DND-41 (cell line): ENCODE measurements around the gene DMKN.

Experiments used
- ATAC-seq: fragments of 200-7000 bp; cut with Tn5 transposase; 3 replicates; pipeline ENCODE4 v1.9.1; 2021; ENCODE audit warnings: low read depth; ENCODE audit not compliant: insufficient read depth
- DNase-seq: peaks from one replicate; pipeline ENCODE4 v3.0.0-alpha.2; 2020
- H2AFZ ChIP-seq: 2 replicates; pipeline ENCODE4 v1.6.0; 2012; ENCODE audit warnings: low read depth, low read length
- H3K27ac ChIP-seq: 2 replicates; pipeline ENCODE4 v1.5.1; 2012; ENCODE audit warnings: low read length, inconsistent platforms
- H3K27me3 ChIP-seq: fragments of 200-600 bp; sonication (generic); 2 replicates; pipeline ENCODE4 v1.6.0; 2012; ENCODE audit warnings: low read length, mild to moderate bottlenecking, inconsistent platforms; ENCODE audit not compliant: insufficient read depth, poor library complexity
- H3K36me3 ChIP-seq: 2 replicates; pipeline ENCODE4 v1.5.1; 2012; ENCODE audit warnings: low read length, inconsistent platforms; ENCODE audit not compliant: insufficient read depth
- H3K4me1 ChIP-seq: 2 replicates; pipeline ENCODE4 v1.5.1; 2012; ENCODE audit warnings: mild to moderate bottlenecking, low read length; ENCODE audit not compliant: insufficient read depth
- H3K4me2 ChIP-seq: 2 replicates; pipeline ENCODE4 v1.6.0; 2012; ENCODE audit warnings: mild to moderate bottlenecking, moderate library complexity, low read length, inconsistent platforms; ENCODE audit not compliant: insufficient read depth
- H3K4me3 ChIP-seq, 2 experiments: fragments of 200-600 bp in 1 of 2; shearing (Covaris generic) in 1 of 2; 2 replicates each; pipeline ENCODE4 v1.5.1; 2012 to 2016; ENCODE audit warnings: inconsistent platforms in 2 of 2, low read length in 2 of 2, mild to moderate bottlenecking in 2 of 2, low read depth in 1 of 2, moderate library complexity in 1 of 2
- H3K79me2 ChIP-seq: 2 replicates; pipeline ENCODE4 v1.6.0; 2012; ENCODE audit warnings: low read length, inconsistent platforms; ENCODE audit not compliant: insufficient read depth
- H3K9ac ChIP-seq: 2 replicates; pipeline ENCODE4 v1.6.0; 2012; ENCODE audit warnings: low read depth, mild to moderate bottlenecking, inconsistent platforms, low read length, moderate library complexity
- H3K9me3 ChIP-seq: 2 replicates; pipeline ENCODE4 v1.5.1; 2012; ENCODE audit warnings: low read length, moderate library complexity, mild to moderate bottlenecking, inconsistent platforms; ENCODE audit not compliant: insufficient read depth, severe bottlenecking
- H4K20me1 ChIP-seq: 2 replicates; pipeline ENCODE4 v1.6.0; 2012; ENCODE audit warnings: low read length; ENCODE audit not compliant: insufficient read depth
- CTCF ChIP-seq: IDR thresholded peaks from 2 replicates; pipeline ENCODE4 v1.5.1; 2012; ENCODE audit warnings: borderline replicate concordance, low read length, moderate library complexity, mild to moderate bottlenecking; ENCODE audit not compliant: poor library complexity, severe bottlenecking; ENCODE audit errors: extremely low read depth
- EZH2 ChIP-seq: IDR thresholded peaks from 3 replicates; pipeline ENCODE4 v1.6.1; 2012; ENCODE audit warnings: borderline replicate concordance, low read depth, mild to moderate bottlenecking, moderate library complexity, low read length, inconsistent platforms; ENCODE audit not compliant: severe bottlenecking

DMKN gene

GRCh38 chr19:35447606-35448469, 65.6 kb downstream of the DMKN start, which contains the start of gene FFAR2:
Gene FFAR2 (plus strand): TSS chr19:35448257. CDS start chr19:35449715, 1,458 bp downstream.
- no peak within 1 kb of the TSS for H2AFZ ChIP-seq
- H3K27ac ChIP-seq, result no peak within 1 kb of the TSS
- H3K27me3 ChIP-seq, result peaks cover 5% of the 10 kb centered on the region

More at GRCh38 chr19:35447606-35448469, 65.6 kb downstream of the DMKN start, which contains the start of gene FFAR2:
- Histone ChIP-seq H3K9ac (no peak within 1 kb of the TSS), H3K4me2 (no peak within 1 kb of the TSS), H4K20me1 (no peaks in the 10 kb centered on the region), H3K36me3 (no peaks in the 10 kb centered on the region), H3K79me2 (no peaks in the 10 kb centered on the region), H3K4me1 (no peaks in the 10 kb centered on the region), H3K4me3 (no peak within 1 kb of the TSS), H3K9me3 (no peaks in the 10 kb centered on the region)
- ATAC-seq (no peak), DNase-seq (no peak)
- TF ChIP-seq CTCF (no peak), EZH2 (no peak)
